HG03432 (cell line): ENCODE results near the gene SLC8A3.

Experiments
- ATAC-seq: cut with Tn5 transposase; IDR thresholded peaks from one replicate; pipeline ENCODE4 v1.9.1; 2021; ENCODE audit warnings: mild to moderate bottlenecking, moderate library complexity; ENCODE audit not compliant: unreplicated experiment

SLC8A3 gene

GRCh38 chr14:70002589-70003346 is 186.0 kb downstream of the SLC8A3 start:
- ATAC-seq = no peak

GRCh38 chr14:70000601-70001000 is 188.2 kb downstream of the SLC8A3 start:
- ATAC-seq = peak; percentile 51

- ATAC-seq = no peak
Measured at GRCh38 chr14:69999261-69999674, 189.5 kb downstream of the SLC8A3 start.

DNA sequence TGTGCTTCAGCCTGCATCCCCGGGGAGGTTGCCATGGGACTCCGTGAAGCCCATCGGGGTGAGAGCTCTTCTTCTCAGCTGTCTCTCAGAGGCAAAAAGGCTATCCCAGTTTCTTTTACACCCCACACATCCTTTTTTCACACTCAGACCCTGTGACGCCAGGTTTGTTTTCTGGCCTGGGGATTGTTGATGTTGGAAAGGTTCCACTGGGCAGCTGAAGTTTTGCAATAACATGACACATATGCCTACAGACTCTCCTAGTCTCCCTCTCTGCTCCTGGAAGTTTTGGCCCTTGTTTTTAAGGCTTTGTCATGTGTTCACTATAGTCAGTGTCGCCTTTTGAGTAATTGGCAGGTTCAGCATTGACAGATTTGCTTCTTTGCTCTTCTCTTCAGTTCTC is 190.9 kb downstream of the SLC8A3 start:
- ATAC-seq = no peak

DNA sequence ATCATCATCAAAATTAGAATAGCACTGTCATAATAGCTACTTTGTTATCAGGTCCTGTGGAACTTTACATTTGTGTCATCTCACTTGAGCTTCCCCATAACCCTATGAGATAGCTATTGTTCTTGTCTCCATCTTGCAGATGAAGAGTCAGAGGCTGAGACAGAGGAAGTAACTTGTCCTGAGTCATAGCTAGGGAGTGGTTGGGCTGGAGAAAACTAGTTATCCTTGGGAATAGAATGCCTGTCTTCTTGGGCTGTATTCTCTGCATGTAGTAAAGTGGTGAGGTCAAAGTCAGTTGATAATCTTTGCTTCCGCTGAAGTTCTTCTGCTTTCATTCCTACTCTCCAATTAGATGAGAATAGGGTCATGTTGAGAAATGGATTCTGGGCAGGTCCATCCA is 192.5 kb downstream of the SLC8A3 start:
- ATAC-seq = no peak
